ENCODE measurements around the gene TFEC. TPM values are rescaled to one million over a fixed set of nuclear protein-coding genes. Genes with fewer than 3 reads are reported as not detected.

TFEC gene
- total and polyA plus RNA-seq, 2 donors (not counting 3 experiments of a cell fraction or from before 2014, with no cell fraction given) = 3.6 to 7.9 TPM

GRCh38 chr7:115988401-115988800 lies 42.2 kb downstream of the TFEC start:
- no peaks in the 10 kb centered on the region for H3K79me2 ChIP-seq (ENCODE audit: control insufficient read depth, insufficient read depth, low read length)
- no peak overlapping the region for H3K4me2 ChIP-seq (ENCODE audit: insufficient read depth, low read length)
- H3K4me3 ChIP-seq (replicated peaks in 1 of 3; ENCODE audit: insufficient read depth in 1 of 3, low read depth in 1 of 3, low read length in 3 of 3) = no peak overlapping the region
- no peaks in the 10 kb centered on the region for H3K9me3 ChIP-seq (replicated peaks; ENCODE audit: control insufficient read depth, insufficient read depth, low read length)
- no peaks in the 10 kb centered on the region for H3K4me1 ChIP-seq (ENCODE audit: control insufficient read depth, extremely low read depth, insufficient read depth, low read length)
- dilution Hi-C loops (cut with MboI; ENCODE audit: extremely low pct_ligation_motif_present, low sequenced_read_pairs) (no loop called here), intact Hi-C loops (cut with micrococcal nuclease) (no loop called here)
- H3K9me1 ChIP-seq (replicated peaks; ENCODE audit: control insufficient read depth, extremely low read depth, insufficient read depth, low read length) = no peaks in the 10 kb centered on the region
- ChIA-PET POLR2A (no interaction called here), CTCF (interaction anchor here (1.2 kb wide), 1 partner anchor 8 kb away, joined by 3 read pairs; no protein-coding TSS in a partner anchor)
- FAIRE-seq = no peak
- DNase-seq (ENCODE audit: low read depth, low spot score) = no peak
- BruUV-seq (replicated peaks) = no TSS peak
- H3K36me3 ChIP-seq (ENCODE audit: control insufficient read depth in 2 of 2, extremely low read depth in 1 of 2, insufficient read depth in 2 of 2, low read length in 2 of 2) = no peaks in the 10 kb centered on the region
- H3K27ac ChIP-seq (ENCODE audit: insufficient read depth, low read depth, low read length) = no peak overlapping the region
- H3K27me3 ChIP-seq (ENCODE audit: control insufficient read depth in 2 of 2, insufficient read depth in 2 of 2, low read length in 2 of 2) = no peaks in the 10 kb centered on the region
- no peak overlapping the region for H2AFZ ChIP-seq (ENCODE audit: low read depth, low read length)
- no peak overlapping the region for H3K9ac ChIP-seq (replicated peaks; ENCODE audit: extremely low read depth, insufficient read depth, low read length)
- H4K20me1 ChIP-seq (replicated peaks; ENCODE audit: control insufficient read depth, extremely low read depth, insufficient read depth, low read length) = no peaks in the 10 kb centered on the region
- TF ChIP-seq MAX (IDR thresholded peaks at IDR 0.05; ENCODE audit: insufficient read depth, insufficient read length) = no peak
- TF ChIP-seq JUN (IDR thresholded peaks at IDR 0.05; ENCODE audit: borderline replicate concordance, insufficient read depth, insufficient read length, low read depth) = no peak
- no peak for TF ChIP-seq CTCF (IDR thresholded peaks at IDR 0.05; ENCODE audit: extremely low read depth in 1 of 2, insufficient read depth in 1 of 2, low read depth in 1 of 2, low read length in 2 of 2)
- TF ChIP-seq MYC (IDR thresholded peaks at IDR 0.05; ENCODE audit: low read depth, low read length) = no peak
- TF ChIP-seq EZH2 (IDR thresholded peaks at IDR 0.05; ENCODE audit: borderline replicate concordance, low read depth, low read length, severe bottlenecking) = no peak
- TF ChIP-seq FOS (IDR thresholded peaks at IDR 0.05; ENCODE audit: borderline replicate concordance, insufficient read depth, low read length) = no peak
- TF ChIP-seq POLR2A (IDR thresholded peaks at IDR 0.05; ENCODE audit: low read depth, low read length) = no peak
- no peak for TF ChIP-seq POLR2AphosphoS5 (IDR thresholded peaks at IDR 0.05; ENCODE audit: insufficient read depth, low read depth, low read length)
- no peak for TF ChIP-seq GATA2 (IDR thresholded peaks at IDR 0.05; ENCODE audit: insufficient read depth, insufficient read length, low read depth, low read length)
